NCI-H774 (cell line): ENCODE measurements around the gene FAM114A1.

Source experiments
- DNase-seq: peaks from one replicate; lab custom pipeline; 2025; lab: John Stamatoyannopoulos, UW

The FAM114A1 gene

GRCh38 chr4:38859501-38859900 lies 8.1 kb upstream of the FAM114A1 start:
- DNase-seq: no peak

- DNase-seq: peak; percentile 75
Observed at GRCh38 chr4:38860788-38861424, 6.7 kb upstream of the FAM114A1 start.

GRCh38 chr4:38861791-38862190 lies 5.8 kb upstream of the FAM114A1 start:
- no peak for DNase-seq

- DNase-seq: no peak
Observed at GRCh38 chr4:38865445-38865844, 2.2 kb upstream of the FAM114A1 start.

- DNase-seq: no peak
Observed at GRCh38 chr4:38866973-38867477, 581 bp upstream of the FAM114A1 start.

- no peak for DNase-seq
Observed at GRCh38 chr4:38868059-38868960, 704 bp downstream of the FAM114A1 start.

GRCh38 chr4:38869511-38869910 lies 1.9 kb downstream of the FAM114A1 start:
- no peak for DNase-seq

- DNase-seq: no peak
Observed at GRCh38 chr4:38870098-38870808, 2.6 kb downstream of the FAM114A1 start.

GRCh38 chr4:38871593-38871992 lies 4.0 kb downstream of the FAM114A1 start:
- DNase-seq: no peak

GRCh38 chr4:38872620-38873019 lies 5.0 kb downstream of the FAM114A1 start:
- peak; percentile 83 for DNase-seq

- DNase-seq: peak; percentile 50
Observed at GRCh38 chr4:38873290-38873944, 5.8 kb downstream of the FAM114A1 start.

- no peak for DNase-seq
Observed at GRCh38 chr4:38876636-38877035, 9.0 kb downstream of the FAM114A1 start.

- no peak for DNase-seq
Observed at GRCh38 chr4:38884254-38884653, 16.6 kb downstream of the FAM114A1 start.

GRCh38 chr4:38889143-38889542 lies 21.5 kb downstream of the FAM114A1 start:
- DNase-seq: no peak

GRCh38 chr4:38891051-38891983 lies 23.7 kb downstream of the FAM114A1 start:
- no peak for DNase-seq

- DNase-seq: no peak
Observed at GRCh38 chr4:38894322-38894982, 26.8 kb downstream of the FAM114A1 start.

GRCh38 chr4:38896940-38897339 lies 29.3 kb downstream of the FAM114A1 start:
- DNase-seq: no peak

- no peak for DNase-seq
Observed at GRCh38 chr4:38898245-38898644, 30.6 kb downstream of the FAM114A1 start.

GRCh38 chr4:38902221-38902620 lies 34.6 kb downstream of the FAM114A1 start:
- DNase-seq: no peak

GRCh38 chr4:38902695-38903094 lies 35.1 kb downstream of the FAM114A1 start:
- peak; percentile 2 for DNase-seq
